ENCODE data around the gene MAML3. TPM values are rescaled to one million over a fixed set of nuclear protein-coding genes. Genes with fewer than 3 reads are reported as not detected.

Gene MAML3
- total RNA-seq, 4 donors from 2014 or later: 2.4 to 50.5 (median 17.8) TPM

DNA sequence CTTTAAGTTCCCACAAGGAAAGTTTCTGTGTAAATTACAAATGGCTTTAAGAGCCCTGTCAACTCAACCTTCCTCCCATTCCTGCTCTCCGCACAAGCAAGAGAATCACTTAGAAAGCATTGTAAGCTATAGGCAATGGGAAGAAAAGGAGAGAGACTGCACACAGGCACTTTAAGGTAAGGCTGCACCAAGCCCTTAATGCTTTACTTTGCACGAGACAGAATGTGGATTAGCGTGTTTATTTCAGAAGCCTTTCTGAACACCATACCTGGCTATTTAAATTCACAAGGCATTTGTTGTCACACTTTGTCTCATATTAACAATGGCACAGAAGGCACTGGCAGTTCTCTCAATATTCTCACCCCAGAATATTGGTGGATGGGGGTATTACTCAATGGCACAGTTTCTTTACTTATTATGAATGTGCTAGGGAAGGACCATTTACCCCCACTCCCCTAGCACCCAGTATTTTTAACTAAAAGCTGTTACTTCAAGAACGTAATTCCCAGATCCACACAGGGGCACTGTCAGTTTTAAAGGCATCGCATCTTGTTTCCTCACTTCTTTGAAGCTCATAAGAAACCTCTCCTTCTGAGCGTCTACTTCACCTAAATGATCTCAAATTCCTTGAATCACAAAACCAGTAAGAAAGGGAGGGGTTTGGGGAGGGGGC lies 150.0 kb downstream of the MAML3 start:
- TF ChIP-seq, protein P1, sequence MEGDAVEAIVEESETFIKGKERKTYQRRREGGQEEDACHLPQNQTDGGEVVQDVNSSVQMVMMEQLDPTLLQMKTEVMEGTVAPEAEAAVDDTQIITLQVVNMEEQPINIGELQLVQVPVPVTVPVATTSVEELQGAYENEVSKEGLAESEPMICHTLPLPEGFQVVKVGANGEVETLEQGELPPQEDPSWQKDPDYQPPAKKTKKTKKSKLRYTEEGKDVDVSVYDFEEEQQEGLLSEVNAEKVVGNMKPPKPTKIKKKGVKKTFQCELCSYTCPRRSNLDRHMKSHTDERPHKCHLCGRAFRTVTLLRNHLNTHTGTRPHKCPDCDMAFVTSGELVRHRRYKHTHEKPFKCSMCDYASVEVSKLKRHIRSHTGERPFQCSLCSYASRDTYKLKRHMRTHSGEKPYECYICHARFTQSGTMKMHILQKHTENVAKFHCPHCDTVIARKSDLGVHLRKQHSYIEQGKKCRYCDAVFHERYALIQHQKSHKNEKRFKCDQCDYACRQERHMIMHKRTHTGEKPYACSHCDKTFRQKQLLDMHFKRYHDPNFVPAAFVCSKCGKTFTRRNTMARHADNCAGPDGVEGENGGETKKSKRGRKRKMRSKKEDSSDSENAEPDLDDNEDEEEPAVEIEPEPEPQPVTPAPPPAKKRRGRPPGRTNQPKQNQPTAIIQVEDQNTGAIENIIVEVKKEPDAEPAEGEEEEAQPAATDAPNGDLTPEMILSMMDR (IDR thresholded peaks at IDR 0.05): no peak
- TF ChIP-seq POLR2A (IDR thresholded peaks at IDR 0.05): no peak
- no peaks in the 10 kb centered on the region for H3K36me3 ChIP-seq
- DNase-seq: no peak
- H3K4me3 ChIP-seq: peak overlapping the region; percentile 25 to 37
- no peaks in the 10 kb centered on the region for H3K27me3 ChIP-seq
- H3K27ac ChIP-seq: peak overlapping the region; percentile 70 to 73
- intact Hi-C loops (cut with DNase I; ENCODE audit: low total_unique reads): no loop called here
- peaks cover 0 to 4% of the 10 kb centered on the region in 2 donors for H3K4me1 ChIP-seq
- no peaks in the 10 kb centered on the region for H3K9me3 ChIP-seq

DNA sequence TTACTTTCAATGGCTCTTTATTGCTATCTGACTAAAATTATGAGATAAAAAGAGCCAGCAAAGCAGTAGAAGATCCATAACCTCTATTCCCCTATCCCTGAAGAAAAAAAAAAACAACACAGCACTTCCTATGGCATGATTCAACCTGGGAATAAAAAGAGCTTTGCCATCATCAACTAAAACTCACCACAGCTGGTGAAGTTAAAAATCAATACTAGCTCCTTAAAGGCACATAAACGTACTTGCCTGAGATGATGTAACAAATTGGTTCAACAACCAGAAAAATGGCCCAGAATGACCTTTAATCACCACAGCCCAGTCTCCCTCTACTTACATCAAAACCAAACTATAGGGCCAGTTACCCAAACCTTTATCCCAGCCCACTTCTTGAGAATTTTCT lies 153.8 kb downstream of the MAML3 start:
- Histone ChIP-seq H3K27me3 (no peaks in the 10 kb centered on the region), H3K4me1 (peaks cover 0 to 4% of the 10 kb centered on the region in 2 donors), H3K27ac (no peak overlapping the region), H3K36me3 (no peaks in the 10 kb centered on the region), H3K4me3 (no peak overlapping the region), H3K9me3 (no peaks in the 10 kb centered on the region)
- TF ChIP-seq, protein P1 (IDR thresholded peaks at IDR 0.05): no peak
- no peak for TF ChIP-seq POLR2A (IDR thresholded peaks at IDR 0.05)
- no peak for DNase-seq
- intact Hi-C loops (cut with DNase I; ENCODE audit: low total_unique reads): no loop called here

DNA sequence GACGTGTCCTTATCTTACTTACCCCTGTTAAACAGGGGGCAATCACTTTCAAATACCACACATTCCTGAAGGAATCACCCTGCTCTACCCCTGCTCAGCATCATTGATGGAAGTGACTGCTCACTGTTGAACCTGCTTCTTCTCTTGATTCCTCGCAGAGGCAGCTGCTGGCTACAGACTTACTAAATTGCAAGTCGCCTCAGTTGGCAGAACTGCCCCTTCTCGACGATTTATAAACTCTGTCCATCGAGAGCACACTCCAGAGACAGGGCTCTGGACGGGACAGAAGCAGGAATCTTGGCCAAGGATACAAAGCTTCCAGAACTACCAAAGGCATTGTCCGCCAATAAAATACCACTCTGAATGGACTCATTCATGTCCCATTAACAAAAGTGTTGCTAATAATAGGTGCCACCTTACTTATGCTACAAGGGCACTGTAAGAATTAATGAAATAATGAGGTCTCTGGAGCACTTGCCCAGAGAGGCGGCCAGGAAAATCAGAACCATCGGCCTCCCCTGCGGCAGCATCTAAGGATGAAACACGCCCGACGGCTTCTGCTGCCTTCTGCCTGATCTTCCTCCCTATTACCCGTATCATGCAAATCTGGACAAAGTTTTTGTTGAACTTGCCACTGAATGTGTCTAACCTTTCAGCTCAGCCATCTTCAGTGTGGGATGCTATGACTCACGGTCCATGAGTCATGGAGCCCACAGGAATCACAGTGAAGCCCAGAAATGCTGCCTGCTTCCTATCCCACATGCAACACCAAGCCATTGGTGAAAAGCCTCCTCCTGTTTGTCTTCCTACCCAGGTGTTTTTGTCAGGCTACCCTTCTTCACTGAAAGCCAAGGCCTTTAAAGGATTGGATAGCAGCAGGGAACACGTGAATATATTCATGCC lies 164.9 kb downstream of the MAML3 start:
- peak overlapping the region; percentile 60 to 64 for H3K27ac ChIP-seq

DNA sequence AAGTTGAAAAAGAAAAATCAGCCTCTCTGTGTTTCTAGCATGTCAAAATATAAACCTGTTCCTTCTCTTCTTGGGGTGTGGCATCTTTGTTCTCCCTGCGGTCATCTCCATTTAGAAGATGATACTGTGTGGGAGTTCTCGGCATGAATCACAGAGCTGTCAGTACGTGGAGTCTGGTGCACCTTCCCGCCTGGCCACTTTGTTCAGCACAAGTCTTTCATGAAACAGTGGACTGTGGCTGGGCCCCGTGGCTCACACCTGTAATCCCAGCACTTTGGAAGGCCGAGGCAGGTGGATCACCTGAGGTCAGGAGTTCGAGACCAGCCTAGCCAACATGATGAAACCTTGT lies 166.5 kb downstream of the MAML3 start:
- TF ChIP-seq, protein P1 (IDR thresholded peaks at IDR 0.05): no peak
- TF ChIP-seq POLR2A (IDR thresholded peaks at IDR 0.05): no peak
- DNase-seq: peak; percentile 43 to 67
- intact Hi-C loops (cut with DNase I; ENCODE audit: low total_unique reads): no loop called here
- Histone ChIP-seq H3K9me3 (no peaks in the 10 kb centered on the region), H3K4me3 (no peak overlapping the region), H3K4me1 (peaks cover 0 to 4% of the 10 kb centered on the region in 2 donors), H3K27ac (peak overlapping the region; percentile 51 to 58), H3K36me3 (no peaks in the 10 kb centered on the region), H3K27me3 (no peaks in the 10 kb centered on the region)

More for the DNA sequence above, 164.9 kb downstream of the MAML3 start:
- DNase-seq: peak; percentile 73 to 86
- TF ChIP-seq, protein P1 (IDR thresholded peaks at IDR 0.05): no peak
- no peak for TF ChIP-seq POLR2A (IDR thresholded peaks at IDR 0.05)
- no peak overlapping the region for H3K4me3 ChIP-seq
- intact Hi-C loops (cut with DNase I; ENCODE audit: low total_unique reads): no loop called here
- no peaks in the 10 kb centered on the region for H3K27me3 ChIP-seq
- H3K4me1 ChIP-seq: peaks cover 0 to 4% of the 10 kb centered on the region in 2 donors
- H3K36me3 ChIP-seq: no peaks in the 10 kb centered on the region
- H3K9me3 ChIP-seq: no peaks in the 10 kb centered on the region

Data from uterus (tissue), 4 donors.